Esophagus muscularis mucosa (tissue), 3 donors: Measurements from ENCODE around the gene PKP4.

Source experiments
- EP300 ChIP-seq: sonication (generic); formaldehyde crosslinking; IDR thresholded peaks from one replicate; pipeline ENCODE4 v1.6.1; 2017; ENCODE audit warnings: antibody characterized with exemption
- TF ChIP-seq, protein P1 (sequence below), 3 experiments: fragments of 200-600 bp in 2 of 3; fragments of 450-650 bp in 1 of 3; sonication (generic) in 2 of 3; IDR thresholded peaks; one replicate each; pipeline ENCODE4 v1.5.1; 2017 to 2019; ENCODE audit warnings: antibody characterized with exemption in 3 of 3, mild to moderate bottlenecking in 2 of 3, moderate library complexity in 1 of 3

DNA sequence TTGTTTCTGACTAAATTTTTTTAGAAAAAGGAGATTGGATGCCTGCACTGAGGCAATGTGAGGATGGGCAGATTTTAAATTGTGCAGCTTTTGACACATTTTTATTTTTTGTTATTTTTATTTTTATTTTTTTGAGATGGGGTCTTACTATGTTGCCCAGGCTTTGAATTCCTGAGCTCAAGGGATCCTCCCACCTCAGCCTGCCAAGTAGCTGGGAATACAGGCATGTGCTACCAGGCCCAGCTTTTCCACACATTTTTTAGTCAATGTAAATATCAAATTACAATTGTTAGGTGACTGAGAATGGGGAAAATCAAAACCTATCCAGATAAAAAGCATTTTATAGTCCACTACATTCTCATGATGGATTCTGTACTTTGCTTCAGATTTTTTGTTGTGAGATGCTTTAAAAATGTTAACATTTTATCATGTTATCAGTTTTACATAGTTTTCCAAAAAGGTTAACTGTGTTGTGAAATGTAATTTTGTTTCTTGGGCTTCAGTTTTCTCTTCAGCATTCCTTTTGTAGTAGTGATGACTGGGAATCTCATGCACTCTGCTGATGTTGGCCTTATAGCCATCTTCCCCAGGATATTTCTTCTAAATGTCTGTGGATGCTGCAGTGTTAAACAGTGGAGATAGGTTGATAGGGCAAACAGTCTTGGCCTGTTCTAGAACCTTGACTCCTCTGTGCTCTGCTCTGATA, 41.4 kb downstream of the PKP4 start:
- no peak for TF ChIP-seq EP300
- TF ChIP-seq, protein P1, sequence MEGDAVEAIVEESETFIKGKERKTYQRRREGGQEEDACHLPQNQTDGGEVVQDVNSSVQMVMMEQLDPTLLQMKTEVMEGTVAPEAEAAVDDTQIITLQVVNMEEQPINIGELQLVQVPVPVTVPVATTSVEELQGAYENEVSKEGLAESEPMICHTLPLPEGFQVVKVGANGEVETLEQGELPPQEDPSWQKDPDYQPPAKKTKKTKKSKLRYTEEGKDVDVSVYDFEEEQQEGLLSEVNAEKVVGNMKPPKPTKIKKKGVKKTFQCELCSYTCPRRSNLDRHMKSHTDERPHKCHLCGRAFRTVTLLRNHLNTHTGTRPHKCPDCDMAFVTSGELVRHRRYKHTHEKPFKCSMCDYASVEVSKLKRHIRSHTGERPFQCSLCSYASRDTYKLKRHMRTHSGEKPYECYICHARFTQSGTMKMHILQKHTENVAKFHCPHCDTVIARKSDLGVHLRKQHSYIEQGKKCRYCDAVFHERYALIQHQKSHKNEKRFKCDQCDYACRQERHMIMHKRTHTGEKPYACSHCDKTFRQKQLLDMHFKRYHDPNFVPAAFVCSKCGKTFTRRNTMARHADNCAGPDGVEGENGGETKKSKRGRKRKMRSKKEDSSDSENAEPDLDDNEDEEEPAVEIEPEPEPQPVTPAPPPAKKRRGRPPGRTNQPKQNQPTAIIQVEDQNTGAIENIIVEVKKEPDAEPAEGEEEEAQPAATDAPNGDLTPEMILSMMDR (IDR thresholded peaks at IDR 0.05): no peak
